Neural progenitor cell (in vitro differentiated cells): Measurements from ENCODE around the gene RXRA. TPM values are rescaled to one million over a fixed set of nuclear protein-coding genes. Genes with fewer than 3 reads are reported as not detected.

Experiments
- DNase-seq: peaks from one replicate; pipeline ENCODE4 v3.0.0-alpha.2; 2016; ENCODE audit warnings: low spot score
- H2AFZ ChIP-seq: fragments of 200-600 bp; sonication (generic); replicated peaks from 2 replicates; pipeline ENCODE4 v1.6.1; 2016; ENCODE audit warnings: antibody characterized with exemption
- H3F3A ChIP-seq: fragments of 200-600 bp; sonication (generic); 2 replicates; pipeline ENCODE4 v1.6.1; 2016; ENCODE audit warnings: antibody characterized with exemption, low read depth
- H3K27ac ChIP-seq: fragments of 200-600 bp; sonication (generic); 2 replicates; pipeline ENCODE4 v1.5.1; 2016; ENCODE audit warnings: mild to moderate bottlenecking
- H3K27me3 ChIP-seq: fragments of 200-600 bp; sonication (generic); 2 replicates; pipeline ENCODE4 v1.6.1; 2016; ENCODE audit warnings: mild to moderate bottlenecking, moderate library complexity
- H3K36me3 ChIP-seq: fragments of 200-600 bp; sonication (generic); 2 replicates; pipeline ENCODE4 v1.5.1; 2016
- H3K4me1 ChIP-seq: fragments of 200-600 bp; sonication (generic); 2 replicates; pipeline ENCODE4 v1.6.1; 2016; ENCODE audit warnings: mixed run types
- H3K4me2 ChIP-seq: fragments of 200-600 bp; sonication (generic); 2 replicates; pipeline ENCODE4 v1.6.1; 2016
- H3K4me3 ChIP-seq: fragments of 200-600 bp; sonication (generic); 2 replicates; pipeline ENCODE4 v1.5.1; 2016
- H3K79me2 ChIP-seq: fragments of 200-600 bp; sonication (generic); 2 replicates; pipeline ENCODE4 v1.6.1; 2016; ENCODE audit warnings: low read depth
- H3K9ac ChIP-seq: fragments of 200-600 bp; sonication (generic); 2 replicates; pipeline ENCODE4 v1.6.1; 2016
- H3K9me3 ChIP-seq: fragments of 200-600 bp; sonication (generic); 2 replicates; pipeline ENCODE4 v1.5.1; 2016; ENCODE audit warnings: low read depth
- H4K20me1 ChIP-seq: fragments of 200-600 bp; sonication (generic); 2 replicates; pipeline ENCODE4 v1.6.1; 2016; ENCODE audit warnings: low read depth
- H3K27ac Mint-ChIP-seq: 3 replicates; pipeline ENCODE4 v1.8.0; 2021; ENCODE audit warnings: mixed read lengths
- H3K27me3 Mint-ChIP-seq: 2 replicates; pipeline ENCODE4 v1.8.0; 2022; ENCODE audit warnings: low read depth, mild to moderate bottlenecking, inconsistent platforms, moderate library complexity, mixed read lengths; ENCODE audit not compliant: insufficient read depth
- H3K36me3 Mint-ChIP-seq: 3 replicates; pipeline ENCODE4 v1.8.0; 2021; ENCODE audit warnings: mixed read lengths
- H3K4me1 Mint-ChIP-seq: 3 replicates; pipeline ENCODE4 v1.8.0; 2021; ENCODE audit warnings: mixed read lengths
- H3K4me3 Mint-ChIP-seq: 3 replicates; pipeline ENCODE4 v1.8.0; 2021; ENCODE audit warnings: mild to moderate bottlenecking, moderate library complexity, mixed read lengths
- H3K9me3 Mint-ChIP-seq: 3 replicates; pipeline ENCODE4 v1.8.0; 2020; ENCODE audit warnings: mixed read lengths
- EZH2 ChIP-seq: fragments of 200-600 bp; sonication (generic); IDR thresholded peaks from 2 replicates; pipeline ENCODE4 v1.6.1; 2017; ENCODE audit warnings: antibody characterized with exemption, mild to moderate bottlenecking, moderate library complexity
- EZH2phosphoT487 ChIP-seq: fragments of 200-600 bp; sonication (generic); IDR thresholded peaks from 2 replicates; pipeline ENCODE4 v1.6.1; 2017; ENCODE audit warnings: antibody characterized with exemption
- total RNA-seq: library from RNA; depleted of rRNA; stranded (reverse); fragments of >200 nt; gene quantifications from 2 replicates; pipeline ENCODE4 v1.2.3, GENCODE V29; 2015; ENCODE audit warnings: low replicate concordance
- TF ChIP-seq, protein P1 (sequence below): fragments of 200-600 bp; sonication (generic); IDR thresholded peaks from 2 replicates; pipeline ENCODE4 v1.5.1; 2017; ENCODE audit warnings: antibody characterized with exemption, mild to moderate bottlenecking

The RXRA gene
- total RNA-seq, 1 donor from 2014 or later: 11.6 TPM

DNA sequence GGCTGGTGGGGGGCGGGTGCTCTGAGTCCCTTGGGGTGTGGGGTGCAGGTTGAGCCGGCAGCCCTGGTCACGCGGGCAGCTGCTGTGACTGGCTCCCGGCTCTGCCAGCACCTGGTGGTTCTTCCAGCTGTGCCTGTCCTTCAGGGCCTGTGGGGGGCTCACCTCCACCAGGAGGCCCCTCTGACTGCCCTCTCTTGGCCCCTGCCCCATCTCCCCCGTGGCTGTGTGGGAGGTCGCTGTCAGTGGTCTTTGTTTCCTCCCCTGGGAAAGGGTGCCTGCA, 3.3 kb downstream of the RXRA start:
- Mint-ChIP-seq H3K4me3 (no peak overlapping the region), H3K9me3 (no peaks in the 10 kb centered on the region), H3K4me1 (peaks cover 30% of the 10 kb centered on the region), H3K36me3 (no peaks in the 10 kb centered on the region), H3K27me3 (peaks cover 3% of the 10 kb centered on the region), H3K27ac (no peak overlapping the region)
- Histone ChIP-seq H4K20me1 (peaks cover 76% of the 10 kb centered on the region), H3F3A (peaks cover 32% of the 10 kb centered on the region), H3K79me2 (peaks cover 75% of the 10 kb centered on the region), H3K4me1 (peaks cover 46% of the 10 kb centered on the region), H3K9ac (no peak overlapping the region), H3K27me3 (no peaks in the 10 kb centered on the region), H2AFZ (no peak overlapping the region), H3K36me3 (no peaks in the 10 kb centered on the region), H3K4me3 (no peak overlapping the region), H3K27ac (peak overlapping the region; percentile 87), H3K9me3 (no peaks in the 10 kb centered on the region), H3K4me2 (peak overlapping the region; percentile 99)
- no peak for DNase-seq
- TF ChIP-seq, protein P1, sequence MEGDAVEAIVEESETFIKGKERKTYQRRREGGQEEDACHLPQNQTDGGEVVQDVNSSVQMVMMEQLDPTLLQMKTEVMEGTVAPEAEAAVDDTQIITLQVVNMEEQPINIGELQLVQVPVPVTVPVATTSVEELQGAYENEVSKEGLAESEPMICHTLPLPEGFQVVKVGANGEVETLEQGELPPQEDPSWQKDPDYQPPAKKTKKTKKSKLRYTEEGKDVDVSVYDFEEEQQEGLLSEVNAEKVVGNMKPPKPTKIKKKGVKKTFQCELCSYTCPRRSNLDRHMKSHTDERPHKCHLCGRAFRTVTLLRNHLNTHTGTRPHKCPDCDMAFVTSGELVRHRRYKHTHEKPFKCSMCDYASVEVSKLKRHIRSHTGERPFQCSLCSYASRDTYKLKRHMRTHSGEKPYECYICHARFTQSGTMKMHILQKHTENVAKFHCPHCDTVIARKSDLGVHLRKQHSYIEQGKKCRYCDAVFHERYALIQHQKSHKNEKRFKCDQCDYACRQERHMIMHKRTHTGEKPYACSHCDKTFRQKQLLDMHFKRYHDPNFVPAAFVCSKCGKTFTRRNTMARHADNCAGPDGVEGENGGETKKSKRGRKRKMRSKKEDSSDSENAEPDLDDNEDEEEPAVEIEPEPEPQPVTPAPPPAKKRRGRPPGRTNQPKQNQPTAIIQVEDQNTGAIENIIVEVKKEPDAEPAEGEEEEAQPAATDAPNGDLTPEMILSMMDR: no peak
- no peak for TF ChIP-seq EZH2phosphoT487
- TF ChIP-seq EZH2: no peak

DNA sequence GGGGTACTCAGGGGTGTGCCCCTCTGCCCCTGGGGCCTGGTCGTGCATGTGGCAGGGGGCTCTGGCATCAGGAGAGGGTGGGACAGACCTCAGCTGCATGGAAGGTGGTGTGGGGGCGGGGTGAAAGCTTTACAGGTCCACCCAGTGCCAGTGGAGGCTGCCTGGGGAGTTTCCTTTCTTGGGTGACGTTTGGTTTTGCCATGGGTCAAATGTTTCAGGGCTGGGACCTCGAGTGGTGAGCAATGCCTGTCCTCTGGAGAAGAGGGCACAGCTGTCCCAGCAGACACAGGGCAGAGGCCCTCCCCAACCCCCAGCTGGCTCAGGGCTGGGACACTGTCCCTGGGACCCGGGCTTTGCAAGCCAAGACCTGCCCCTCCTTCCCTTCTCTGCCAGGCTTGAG, 3.6 kb downstream of the RXRA start:
- H3K27me3 ChIP-seq: no peaks in the 10 kb centered on the region
- H3K27ac ChIP-seq: no peak overlapping the region
- H3K27ac Mint-ChIP-seq: no peak overlapping the region
- H3K9ac ChIP-seq: no peak overlapping the region
- no peaks in the 10 kb centered on the region for H3K36me3 Mint-ChIP-seq
- H3K27me3 Mint-ChIP-seq: no peaks in the 10 kb centered on the region
- peaks cover 80% of the 10 kb centered on the region for H4K20me1 ChIP-seq
- peaks cover 31% of the 10 kb centered on the region for H3F3A ChIP-seq
- no peaks in the 10 kb centered on the region for H3K9me3 ChIP-seq
- H3K4me3 ChIP-seq: no peak overlapping the region
- no peak for DNase-seq
- TF ChIP-seq EZH2 (no peak), EZH2phosphoT487 (no peak)
- TF ChIP-seq, protein P1: no peak
- no peak overlapping the region for H3K4me3 Mint-ChIP-seq
- no peaks in the 10 kb centered on the region for H3K36me3 ChIP-seq
- H2AFZ ChIP-seq: no peak overlapping the region
- peaks cover 43% of the 10 kb centered on the region for H3K4me1 ChIP-seq
- H3K4me2 ChIP-seq: peak overlapping the region; percentile 99
- H3K4me1 Mint-ChIP-seq: peaks cover 28% of the 10 kb centered on the region
- H3K79me2 ChIP-seq: peaks cover 78% of the 10 kb centered on the region
- no peaks in the 10 kb centered on the region for H3K9me3 Mint-ChIP-seq

DNA sequence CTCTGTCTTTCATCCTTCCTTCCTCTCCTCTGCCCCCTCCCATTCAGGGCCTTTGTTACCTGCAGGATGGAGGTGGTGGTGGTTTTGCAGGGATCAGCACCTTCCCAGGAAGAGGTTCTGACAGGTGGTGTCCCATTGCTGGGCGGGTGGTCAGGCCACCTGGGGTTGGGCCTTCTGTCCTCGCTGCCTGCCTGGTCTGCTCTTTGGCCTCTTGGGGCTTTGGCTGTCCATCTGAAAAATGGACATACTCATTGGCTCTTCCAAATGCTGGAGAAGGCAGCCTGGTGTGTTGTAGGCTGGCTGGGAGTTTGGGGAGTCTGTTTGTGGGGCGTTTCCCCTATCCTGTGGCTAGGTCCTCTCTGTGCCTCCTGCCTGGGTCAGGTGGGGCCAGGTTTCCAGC, 4.3 kb downstream of the RXRA start:
- H3K4me1 Mint-ChIP-seq: peaks cover 31% of the 10 kb centered on the region
- H3K36me3 Mint-ChIP-seq: no peaks in the 10 kb centered on the region
- Histone ChIP-seq H3K9me3 (no peaks in the 10 kb centered on the region), H3K27me3 (no peaks in the 10 kb centered on the region), H3F3A (peaks cover 28% of the 10 kb centered on the region), H4K20me1 (peaks cover 87% of the 10 kb centered on the region), H3K4me2 (peak overlapping the region; percentile 47), H3K4me3 (no peak overlapping the region), H3K36me3 (no peaks in the 10 kb centered on the region), H3K27ac (no peak overlapping the region), H3K9ac (no peak overlapping the region), H3K4me1 (peaks cover 40% of the 10 kb centered on the region), H2AFZ (no peak overlapping the region), H3K79me2 (peaks cover 85% of the 10 kb centered on the region)
- no peaks in the 10 kb centered on the region for H3K9me3 Mint-ChIP-seq
- DNase-seq: no peak
- H3K27me3 Mint-ChIP-seq: no peaks in the 10 kb centered on the region
- no peak overlapping the region for H3K4me3 Mint-ChIP-seq
- TF ChIP-seq, protein P1: no peak
- TF ChIP-seq EZH2phosphoT487 (no peak), EZH2 (no peak)
- no peak overlapping the region for H3K27ac Mint-ChIP-seq
